SU-DHL-6 (cell line): Measurements from ENCODE around the gene MTERF1.

ENCODE experiments used
- H2AFZ ChIP-seq: fragments of 200-600 bp; sonication (generic); 2 replicates; pipeline ENCODE4 v1.6.1; 2014; ENCODE audit warnings: low read depth, mild to moderate bottlenecking, moderate library complexity, mixed read lengths, antibody characterized with exemption, low read length; ENCODE audit not compliant: severe bottlenecking
- H3F3A ChIP-seq: fragments of 200-600 bp; shearing (Covaris generic); 2 replicates; pipeline ENCODE4 v1.6.0; 2016; ENCODE audit warnings: antibody characterized with exemption, mild to moderate bottlenecking; ENCODE audit not compliant: insufficient read depth
- H3K27ac ChIP-seq: fragments of 200-600 bp; sonication (generic); 2 replicates; pipeline ENCODE4 v1.5.1; 2016; ENCODE audit warnings: low read depth, mild to moderate bottlenecking, low read length, moderate library complexity, mixed read lengths
- H3K27me3 ChIP-seq: fragments of 200-600 bp; sonication (generic), shearing (Covaris generic); 2 replicates; pipeline ENCODE4 v1.6.0; 2014; ENCODE audit warnings: mild to moderate bottlenecking, low read length
- H3K36me3 ChIP-seq: fragments of 200-600 bp; sonication (generic); 2 replicates; pipeline ENCODE4 v1.6.1; 2014; ENCODE audit warnings: mild to moderate bottlenecking, low read length, mixed read lengths
- H3K4me2 ChIP-seq: fragments of 300-600, 200-600 bp; shearing (Covaris generic), sonication (generic); 2 replicates; pipeline ENCODE4 v1.6.0; 2014; ENCODE audit warnings: low read length, low read depth, mild to moderate bottlenecking; ENCODE audit not compliant: poor library complexity, severe bottlenecking
- H3K4me3 ChIP-seq: fragments of 200-600 bp; sonication (generic); 2 replicates; pipeline ENCODE4 v1.5.1; 2014; ENCODE audit warnings: antibody characterized with exemption, low read length, mild to moderate bottlenecking, mixed read lengths; ENCODE audit not compliant: insufficient read depth, poor library complexity, severe bottlenecking
- H3K79me2 ChIP-seq: fragments of 200-600 bp; sonication (generic); 2 replicates; pipeline ENCODE4 v1.6.1; 2014; ENCODE audit warnings: mild to moderate bottlenecking, low read length, moderate library complexity; ENCODE audit not compliant: insufficient read depth
- H3K9ac ChIP-seq: fragments of 200-600 bp; sonication (generic); 2 replicates; pipeline ENCODE4 v1.7.0; 2014; ENCODE audit warnings: mild to moderate bottlenecking, low read length
- H3K9me2 ChIP-seq: fragments of 200-600 bp; sonication (generic); replicated peaks from 2 replicates; pipeline ENCODE4 v1.6.1; 2014; ENCODE audit warnings: low read length; ENCODE audit not compliant: insufficient read depth
- H3K9me3 ChIP-seq: fragments of 200-600 bp; sonication (generic); 2 replicates; pipeline ENCODE4 v1.6.1; 2014; ENCODE audit warnings: low read length, mixed read lengths; ENCODE audit not compliant: insufficient read depth
- H4K20me1 ChIP-seq: fragments of 200-600 bp; sonication (generic); 2 replicates; pipeline ENCODE4 v1.6.1; 2014; ENCODE audit warnings: low read depth, mild to moderate bottlenecking, antibody characterized with exemption, low read length, moderate library complexity, mixed read lengths
- CTCF ChIP-seq: fragments of 200-600 bp; sonication (generic); IDR thresholded peaks from one replicate; pipeline ENCODE4 v1.5.1; 2017; ENCODE audit warnings: antibody characterized with exemption, mild to moderate bottlenecking, low read length, moderate library complexity; ENCODE audit not compliant: insufficient read depth, poor library complexity, severe bottlenecking
- EZH2phosphoT487 ChIP-seq: fragments of 200-600 bp; sonication (generic), shearing (Covaris generic); conservative IDR thresholded peaks from 2 replicates; pipeline ENCODE4 v1.6.1; 2018; ENCODE audit warnings: mild to moderate bottlenecking, antibody characterized with exemption, low read length, moderate library complexity, mixed read lengths

Gene MTERF1

GRCh38 chr7:91837397-91838070 is 43.0 kb downstream of the MTERF1 start:
- H3K27ac ChIP-seq = no peak overlapping the region
- no peaks in the 10 kb centered on the region for H3F3A ChIP-seq
- no peak overlapping the region for H3K4me3 ChIP-seq
- TF ChIP-seq EZH2phosphoT487 = no peak
- no peak for TF ChIP-seq CTCF
- H3K9me2 ChIP-seq = no peaks in the 10 kb centered on the region
- no peaks in the 10 kb centered on the region for H3K36me3 ChIP-seq
- no peaks in the 10 kb centered on the region for H4K20me1 ChIP-seq
- H3K9ac ChIP-seq = no peak overlapping the region
- no peaks in the 10 kb centered on the region for H3K9me3 ChIP-seq
- no peak overlapping the region for H2AFZ ChIP-seq
- H3K79me2 ChIP-seq = no peaks in the 10 kb centered on the region
- H3K27me3 ChIP-seq = no peaks in the 10 kb centered on the region
- no peak overlapping the region for H3K4me2 ChIP-seq

- H3K4me3 ChIP-seq = no peak overlapping the region
- H3K9me2 ChIP-seq = no peaks in the 10 kb centered on the region
- no peak overlapping the region for H2AFZ ChIP-seq
- no peaks in the 10 kb centered on the region for H3K9me3 ChIP-seq
- no peaks in the 10 kb centered on the region for H4K20me1 ChIP-seq
- no peaks in the 10 kb centered on the region for H3K36me3 ChIP-seq
- H3K4me2 ChIP-seq = no peak overlapping the region
- TF ChIP-seq EZH2phosphoT487 (no peak), CTCF (no peak)
- H3K27me3 ChIP-seq = no peaks in the 10 kb centered on the region
- no peak overlapping the region for H3K27ac ChIP-seq
- H3K79me2 ChIP-seq = no peaks in the 10 kb centered on the region
- no peak overlapping the region for H3K9ac ChIP-seq
- H3F3A ChIP-seq = no peaks in the 10 kb centered on the region
Measured at GRCh38 chr7:91835826-91836368, 44.6 kb downstream of the MTERF1 start.

DNA sequence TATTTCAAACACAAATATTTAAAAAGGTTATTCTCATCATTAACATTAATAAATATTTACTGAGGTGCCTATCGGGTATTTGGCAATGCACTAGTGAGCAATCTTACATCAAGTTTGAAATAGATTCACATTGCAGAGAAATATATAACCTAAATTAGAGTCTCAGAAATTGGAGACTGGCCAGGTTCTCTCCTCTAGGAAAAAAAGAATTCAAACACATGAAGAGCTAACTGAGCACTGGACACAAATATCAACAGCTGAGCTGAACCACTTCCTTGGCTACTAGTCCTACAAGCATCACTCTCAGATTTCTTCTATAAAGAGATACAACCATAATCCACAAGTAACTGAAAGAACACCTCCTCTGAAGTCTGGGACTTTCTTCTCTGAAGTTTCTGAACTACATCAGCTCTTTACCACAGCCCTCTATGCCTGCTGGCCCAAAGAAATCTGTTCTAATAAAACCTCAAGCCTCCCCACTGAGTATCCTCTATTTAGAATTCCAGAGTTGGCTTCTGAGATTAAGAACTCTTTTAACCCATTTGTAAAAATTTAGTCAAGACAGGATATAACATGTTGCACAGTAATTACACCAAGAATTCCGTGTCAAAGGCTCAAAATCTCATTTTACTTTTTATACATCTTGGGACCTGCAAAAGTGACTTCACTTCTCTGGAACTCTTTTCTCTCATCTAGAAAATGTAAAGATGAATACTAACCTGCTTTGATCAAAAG is 45.2 kb downstream of the MTERF1 start:
- Histone ChIP-seq H3K4me2 (no peak overlapping the region), H3K27ac (no peak overlapping the region), H3K9me3 (no peaks in the 10 kb centered on the region), H3K79me2 (no peaks in the 10 kb centered on the region), H3K4me3 (no peak overlapping the region), H2AFZ (no peak overlapping the region), H3F3A (no peaks in the 10 kb centered on the region), H4K20me1 (no peaks in the 10 kb centered on the region), H3K9ac (no peak overlapping the region), H3K36me3 (no peaks in the 10 kb centered on the region), H3K27me3 (no peaks in the 10 kb centered on the region), H3K9me2 (no peaks in the 10 kb centered on the region)
- TF ChIP-seq CTCF (no peak), EZH2phosphoT487 (no peak)
